GM21390 (cell line): ENCODE results near the gene SMIM44.
"Not testable (repeated sequence)": the region's sequence is repeated elsewhere in the genome, so short reads cannot be mapped to it uniquely, and the experiment has no call there.

Experiments
- ATAC-seq: cut with Tn5 transposase; IDR thresholded peaks from one replicate; pipeline ENCODE4 v1.9.1; 2021; ENCODE audit not compliant: unreplicated experiment

SMIM44 gene

GRCh38 chr19:3459089-3459881 is 24.0 kb downstream of the SMIM44 start:
- ATAC-seq = no peak

DNA sequence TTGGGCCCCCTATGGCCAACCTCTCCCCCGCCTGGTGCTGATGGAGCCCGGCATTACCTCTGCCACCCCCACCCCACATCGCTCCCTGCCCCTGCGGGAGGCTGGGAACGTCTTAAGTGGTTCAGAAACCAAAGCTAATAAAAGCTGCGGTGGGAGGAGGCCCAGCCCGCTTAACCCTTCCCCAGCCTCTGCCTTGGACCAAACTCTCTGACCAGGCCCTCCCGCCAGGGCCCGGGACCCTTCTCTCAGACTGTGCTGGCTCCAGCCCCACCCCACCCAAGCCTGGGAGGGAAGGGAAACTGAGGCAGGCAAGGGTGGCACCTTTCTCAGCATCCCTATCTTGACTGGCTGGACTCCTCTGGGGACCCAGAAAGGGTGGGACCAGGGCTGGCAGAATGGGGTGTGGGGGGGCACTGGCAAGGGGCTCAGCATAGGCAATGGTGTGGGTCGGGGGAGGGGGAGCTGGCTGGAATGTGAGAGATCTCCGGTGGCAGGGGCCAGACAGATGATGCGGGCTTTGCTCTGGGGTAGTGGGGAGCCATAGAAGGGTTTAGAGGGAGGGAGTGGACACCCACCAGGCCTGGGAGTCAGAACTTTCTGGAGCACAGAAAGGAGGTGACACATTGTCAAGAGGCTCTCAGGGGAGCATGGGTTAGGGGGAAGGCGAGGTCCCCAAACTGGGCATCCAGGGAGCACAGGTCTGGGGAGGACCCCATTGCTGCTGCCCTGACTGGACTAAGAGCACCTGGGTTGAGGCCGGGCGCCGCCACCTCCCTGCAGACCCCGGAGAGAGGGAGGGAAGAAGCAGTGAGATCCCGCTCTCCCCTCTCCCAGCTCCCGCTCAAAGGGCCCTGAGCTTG is 24.8 kb downstream of the SMIM44 start:
- no peak for ATAC-seq

DNA sequence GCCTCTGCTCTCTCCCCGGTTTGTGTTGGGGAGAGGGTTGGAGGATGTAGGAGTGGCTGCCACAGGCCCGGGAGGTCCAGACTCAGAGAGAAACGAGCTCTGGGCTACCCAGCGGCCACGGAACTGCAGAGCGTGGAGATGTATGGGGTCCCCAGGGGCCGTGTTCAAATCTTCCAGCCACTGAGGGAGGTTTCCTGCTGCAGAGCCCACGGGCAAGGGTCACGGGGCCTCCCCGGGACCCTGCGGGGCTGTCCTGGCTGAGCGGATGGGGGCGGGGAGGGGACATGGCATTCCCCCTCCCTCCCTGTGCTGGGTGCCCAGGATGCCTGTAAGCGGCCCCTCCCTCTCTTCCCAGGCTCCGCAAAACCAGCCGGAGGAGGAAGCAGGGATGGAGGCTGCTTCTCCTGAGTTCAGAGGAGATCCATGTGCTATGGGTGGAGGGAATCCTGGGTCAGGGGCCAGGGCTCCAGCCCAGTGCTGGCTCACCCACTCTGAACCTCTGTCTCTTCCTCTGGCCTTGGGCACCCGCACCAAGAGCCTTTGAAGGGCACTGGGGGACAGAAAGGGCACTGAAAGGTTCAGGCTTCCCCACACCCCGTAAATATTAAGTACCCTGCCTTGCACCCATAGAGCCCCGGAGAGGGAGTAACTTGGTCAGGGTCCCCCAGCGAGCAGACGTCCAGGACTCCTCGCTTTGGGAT is 25.6 kb downstream of the SMIM44 start:
- no peak for ATAC-seq

GRCh38 chr19:3456925-3457527 is 26.2 kb downstream of the SMIM44 start:
- ATAC-seq = no peak

- ATAC-seq = no peak
Measured at GRCh38 chr19:3455960-3456601, 27.2 kb downstream of the SMIM44 start.

DNA sequence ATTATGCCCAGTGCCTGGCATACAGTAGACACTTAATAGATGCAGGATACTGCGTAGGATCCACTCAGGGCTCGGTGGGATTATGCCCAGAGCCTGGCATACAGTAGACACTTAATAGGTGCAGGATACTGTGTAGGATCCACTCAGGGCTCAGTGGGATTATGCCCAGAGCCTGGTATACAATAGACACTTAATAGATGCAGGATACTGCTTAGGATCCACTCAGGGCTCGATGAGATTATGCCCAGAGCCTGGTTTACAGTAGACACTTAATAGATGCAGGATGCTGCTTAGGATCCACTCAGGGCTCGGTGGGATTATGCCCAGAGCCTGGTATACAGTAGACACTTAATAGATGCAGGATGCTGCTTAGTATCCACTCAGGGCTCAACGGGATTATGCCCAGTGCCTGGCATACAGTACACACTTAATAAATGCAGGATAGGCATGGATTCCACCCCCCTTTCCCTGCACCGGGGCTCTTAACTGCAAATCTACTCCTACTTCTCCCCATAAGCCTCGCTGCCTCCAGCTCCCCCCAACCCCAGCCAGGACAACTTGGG is 27.8 kb downstream of the SMIM44 start:
- ATAC-seq = no peak

GRCh38 chr19:3454656-3455392 is 28.4 kb downstream of the SMIM44 start:
- ATAC-seq = no peak

DNA sequence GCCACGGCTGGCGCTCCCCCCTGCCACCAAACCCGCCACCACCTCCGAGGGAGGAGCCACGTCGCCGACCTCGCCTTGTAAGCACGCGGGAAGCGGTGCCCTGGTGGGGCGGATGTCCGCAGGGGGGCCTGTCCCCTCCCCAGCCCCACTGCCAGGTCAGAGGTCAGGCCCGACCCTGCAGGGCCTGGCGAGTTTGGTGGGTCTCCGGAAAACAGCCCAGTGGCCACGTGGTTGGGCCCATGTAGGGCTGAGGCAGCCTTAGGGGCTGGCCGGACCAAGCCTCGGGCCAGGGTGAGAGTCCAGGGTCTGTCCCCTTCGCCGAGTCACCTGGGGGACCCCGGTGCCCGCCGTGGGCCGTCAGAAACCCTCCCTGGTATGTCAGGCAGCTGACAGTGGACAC is 29.4 kb downstream of the SMIM44 start:
- no peak for ATAC-seq

DNA sequence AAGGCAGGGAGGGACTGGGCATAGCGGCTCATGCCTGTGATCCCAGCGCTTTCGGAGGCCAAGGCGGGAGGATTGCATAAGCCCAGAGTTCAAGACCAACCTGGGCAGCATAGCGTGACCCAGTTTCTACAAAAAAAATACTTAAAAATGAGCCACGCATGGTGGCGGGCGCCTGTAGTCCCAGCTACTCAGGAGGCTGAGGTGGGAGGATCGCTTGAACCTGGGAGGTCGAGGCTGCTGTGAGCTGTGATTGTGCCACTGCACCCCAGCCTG is 30.4 kb downstream of the SMIM44 start:
- not testable (repeated sequence) for ATAC-seq

- no peak for ATAC-seq
Measured at GRCh38 chr19:3452171-3452941, 30.9 kb downstream of the SMIM44 start.

DNA sequence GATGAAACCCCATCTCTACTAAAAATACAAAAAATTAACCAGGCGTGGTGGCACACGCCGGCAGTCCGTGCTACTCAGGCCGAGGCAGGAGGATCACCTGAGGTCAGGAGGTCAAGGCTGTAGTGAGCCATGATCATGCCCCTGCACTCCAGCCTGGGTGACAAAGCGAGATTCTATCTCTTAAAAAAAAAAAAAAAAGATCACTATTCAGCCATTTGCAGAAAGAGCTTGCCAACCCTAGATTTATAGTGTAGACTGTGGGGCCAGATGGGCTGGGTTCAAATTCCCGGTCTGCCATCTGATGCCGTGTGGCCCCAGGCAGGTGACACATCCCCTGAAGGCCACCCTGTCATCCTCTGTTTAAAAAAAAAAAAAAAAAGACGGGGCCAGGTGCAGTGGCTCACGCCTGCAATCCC is 31.8 kb downstream of the SMIM44 start:
- ATAC-seq = no peak

- no peak for ATAC-seq
Measured at GRCh38 chr19:3450796-3451411, 32.3 kb downstream of the SMIM44 start.

DNA sequence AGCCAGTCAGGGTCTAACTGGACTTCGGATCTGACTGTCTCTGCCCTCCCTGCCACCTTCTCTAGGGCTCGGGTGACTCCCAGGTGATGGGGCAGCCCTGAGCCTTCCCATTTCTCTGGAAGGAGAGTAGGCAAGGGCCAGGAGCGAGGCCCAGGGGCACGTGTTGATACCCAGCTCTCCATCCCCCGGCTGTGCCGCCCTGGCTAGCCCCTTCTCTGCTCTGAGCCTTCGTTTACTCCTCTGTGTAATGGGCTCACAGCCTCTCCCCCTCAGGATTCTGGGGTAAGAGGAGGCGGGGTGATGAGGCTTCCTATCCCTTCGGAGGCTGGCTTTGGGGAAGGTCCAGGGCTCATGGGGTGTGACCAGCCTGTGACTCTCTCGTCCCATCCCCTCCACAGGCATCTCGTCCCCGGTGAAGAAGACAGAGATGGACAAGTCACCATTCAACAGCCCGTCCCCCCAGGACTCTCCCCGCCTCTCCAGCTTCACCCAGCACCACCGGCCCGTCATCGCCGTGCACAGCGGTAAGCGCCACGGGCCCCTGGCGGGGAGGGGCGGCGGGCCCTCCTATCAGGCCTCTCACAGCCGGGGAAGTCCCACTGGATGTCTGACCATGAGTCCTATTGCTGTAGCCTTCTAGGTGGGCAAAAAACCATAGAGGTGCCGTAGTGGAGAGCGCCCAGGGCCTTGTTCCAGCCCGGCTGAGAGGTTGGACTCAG is 34.5 kb downstream of the SMIM44 start:
- no peak for ATAC-seq

- ATAC-seq = not testable (repeated sequence)
Measured at GRCh38 chr19:3446657-3447056, 36.6 kb downstream of the SMIM44 start.

- no peak for ATAC-seq
Measured at GRCh38 chr19:3444695-3445234, 38.5 kb downstream of the SMIM44 start.

DNA sequence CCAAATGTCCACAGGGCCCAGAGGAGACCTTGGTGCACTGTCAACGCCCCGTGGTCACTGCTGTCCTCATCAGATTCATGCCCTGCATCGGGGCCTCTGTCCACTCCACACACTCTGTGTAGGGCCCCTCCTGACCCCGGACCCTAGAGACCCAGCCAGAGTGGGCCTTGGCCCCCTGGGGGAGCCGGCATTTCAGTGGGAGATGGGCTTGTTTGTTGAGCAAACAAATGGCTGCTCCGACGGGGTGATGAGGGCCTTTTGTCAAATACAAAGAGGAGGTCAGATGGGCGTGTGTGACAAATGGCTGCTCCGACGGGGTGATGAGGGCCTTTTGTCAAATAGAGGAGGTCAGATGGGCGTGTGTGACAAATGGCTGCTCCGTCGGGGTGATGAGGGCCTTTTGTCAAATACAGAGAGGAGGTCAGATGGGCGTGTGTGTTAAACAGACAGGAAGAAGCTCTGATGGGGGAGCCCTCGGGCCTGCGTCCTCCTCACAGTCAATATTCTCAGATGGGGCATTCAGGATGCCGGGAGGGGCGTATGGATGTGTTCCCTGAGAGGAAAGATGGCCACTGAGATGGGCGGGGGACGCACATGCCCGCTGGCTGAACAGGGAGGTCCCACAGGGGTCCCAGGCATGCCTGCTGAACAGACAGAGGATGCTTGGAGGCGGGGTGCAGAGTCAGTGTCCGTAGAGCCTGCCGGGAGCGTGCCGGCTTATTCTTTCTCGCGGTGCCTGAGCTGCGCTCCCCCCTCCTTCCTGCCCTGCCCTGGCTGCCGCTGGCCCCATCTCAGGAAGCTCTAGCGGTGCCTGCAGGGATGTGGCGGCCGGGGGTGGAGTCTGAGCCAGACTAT is 39.2 kb downstream of the SMIM44 start:
- ATAC-seq = no peak
